ENCODE results near the gene KCNA1. TPM values are rescaled to one million over a fixed set of nuclear protein-coding genes. Genes with fewer than 3 reads are reported as not detected.

KCNA1 gene
- total RNA-seq, 2 experiments from 2014 or later, result not detected

- CTCF ChIA-PET, result interaction anchor here (2.0 kb wide), 1 partner anchor 35 kb away, joined by 6 read pairs; no protein-coding TSS in a partner anchor
- no peak for DNase-seq
These were observed 17.8 kb upstream of the KCNA1 start for GRCh38 chr12:4891866-4892265.

GRCh38 chr12:4892418-4892817 is 17.3 kb upstream of the KCNA1 start:
- POLR2A ChIA-PET, result no interaction called here
- DNase-seq, result no peak
- H3K4me3 Mint-ChIP-seq, result no peak overlapping the region
- peaks cover 35% of the 10 kb centered on the region for H3K27me3 Mint-ChIP-seq
- H3K4me1 Mint-ChIP-seq, result no peaks in the 10 kb centered on the region
- CTCF ChIA-PET, result interaction anchor here (2.0 kb wide), 1 partner anchor 35 kb away, joined by 6 read pairs; no protein-coding TSS in a partner anchor
- H3K27ac Mint-ChIP-seq, result no peak overlapping the region
- H3K36me3 Mint-ChIP-seq (ENCODE audit: low read depth), result no peaks in the 10 kb centered on the region
- H3K9me3 Mint-ChIP-seq, result no peaks in the 10 kb centered on the region

More at GRCh38 chr12:4891866-4892265, 17.8 kb upstream of the KCNA1 start:
- H3K9me3 Mint-ChIP-seq, result no peaks in the 10 kb centered on the region
- H3K27ac Mint-ChIP-seq, result no peak overlapping the region
- POLR2A ChIA-PET, result no interaction called here
- no peaks in the 10 kb centered on the region for H3K36me3 Mint-ChIP-seq (ENCODE audit: low read depth)
- H3K4me3 Mint-ChIP-seq, result no peak overlapping the region
- H3K27me3 Mint-ChIP-seq, result peaks cover 36% of the 10 kb centered on the region
- H3K4me1 Mint-ChIP-seq, result no peaks in the 10 kb centered on the region

GRCh38 chr12:4894019-4894418 is 15.7 kb upstream of the KCNA1 start:
- Mint-ChIP-seq H3K27ac (no peak overlapping the region), H3K27me3 (peaks cover 30% of the 10 kb centered on the region), H3K36me3 (ENCODE audit: low read depth) (no peaks in the 10 kb centered on the region), H3K9me3 (no peaks in the 10 kb centered on the region), H3K4me1 (no peaks in the 10 kb centered on the region), H3K4me3 (no peak overlapping the region)
- DNase-seq, result no peak
- ChIA-PET CTCF (interaction anchor here (2.0 kb wide), 1 partner anchor 37 kb away, joined by 6 read pairs; no protein-coding TSS in a partner anchor), POLR2A (no interaction called here)

GRCh38 chr12:4899364-4899763 is 10.3 kb upstream of the KCNA1 start:
- no peaks in the 10 kb centered on the region for H3K9me3 Mint-ChIP-seq
- H3K4me3 Mint-ChIP-seq, result no peak overlapping the region
- no peak for DNase-seq
- peaks cover 39% of the 10 kb centered on the region for H3K27me3 Mint-ChIP-seq
- H3K27ac Mint-ChIP-seq, result no peak overlapping the region
- ChIA-PET CTCF (no interaction called here), POLR2A (no interaction called here)
- H3K4me1 Mint-ChIP-seq, result no peaks in the 10 kb centered on the region
- no peaks in the 10 kb centered on the region for H3K36me3 Mint-ChIP-seq (ENCODE audit: low read depth)

- ChIA-PET POLR2A (no interaction called here), CTCF (interaction anchor here (1.9 kb wide), 1 partner anchor 43 kb away, joined by 4 read pairs; no protein-coding TSS in a partner anchor)
- Mint-ChIP-seq H3K4me1 (no peaks in the 10 kb centered on the region), H3K4me3 (no peak overlapping the region), H3K36me3 (ENCODE audit: low read depth) (no peaks in the 10 kb centered on the region), H3K9me3 (no peaks in the 10 kb centered on the region), H3K27me3 (peaks cover 41% of the 10 kb centered on the region), H3K27ac (no peak overlapping the region)
- no peak for DNase-seq
These were observed 9.4 kb upstream of the KCNA1 start for GRCh38 chr12:4900327-4900726.

- ChIA-PET POLR2A (interaction anchor here (0.6 kb wide), 1 partner anchor 108 kb away, joined by 4 read pairs; no protein-coding TSS in a partner anchor), CTCF (no interaction called here)
- no peaks in the 10 kb centered on the region for H3K9me3 Mint-ChIP-seq
- no peak for DNase-seq
- peaks cover 11% of the 10 kb centered on the region for H3K4me1 Mint-ChIP-seq
- H3K27ac Mint-ChIP-seq, result no peak overlapping the region
- no peaks in the 10 kb centered on the region for H3K36me3 Mint-ChIP-seq (ENCODE audit: low read depth)
- no peak overlapping the region for H3K4me3 Mint-ChIP-seq
- peaks cover 31% of the 10 kb centered on the region for H3K27me3 Mint-ChIP-seq
These were observed 4.4 kb upstream of the KCNA1 start for GRCh38 chr12:4905316-4905715.

- peak overlapping the region; percentile 40 for H3K4me3 Mint-ChIP-seq
- no peak overlapping the region for H3K27ac Mint-ChIP-seq
- CTCF ChIA-PET, result interaction anchor here (1.6 kb wide), 1 partner anchor 51 kb away, joined by 4 read pairs; no protein-coding TSS in a partner anchor
- no peak for DNase-seq
- POLR2A ChIA-PET, result no interaction called here
- peaks cover 18% of the 10 kb centered on the region for H3K4me1 Mint-ChIP-seq
- no peaks in the 10 kb centered on the region for H3K36me3 Mint-ChIP-seq (ENCODE audit: low read depth)
- H3K9me3 Mint-ChIP-seq, result no peaks in the 10 kb centered on the region
- peaks cover 38% of the 10 kb centered on the region for H3K27me3 Mint-ChIP-seq
These were observed 858 bp upstream of the KCNA1 start for GRCh38 chr12:4908684-4909409.

- no peaks in the 10 kb centered on the region for H3K36me3 Mint-ChIP-seq (ENCODE audit: low read depth)
- peak overlapping the region; percentile 40 for H3K4me3 Mint-ChIP-seq
- no peaks in the 10 kb centered on the region for H3K9me3 Mint-ChIP-seq
- peaks cover 18% of the 10 kb centered on the region for H3K4me1 Mint-ChIP-seq
- ChIA-PET CTCF (interaction anchor here (1.0 to 1.6 kb wide), 3 partner anchors 11 to 54 kb away, joined by 3 to 6 read pairs (median 4); no protein-coding TSS in a partner anchor), POLR2A (no interaction called here)
- peaks cover 40% of the 10 kb centered on the region for H3K27me3 Mint-ChIP-seq
- no peak for DNase-seq
- H3K27ac Mint-ChIP-seq, result no peak overlapping the region
These were observed 333 bp upstream of the KCNA1 start for GRCh38 chr12:4909410-4909733.

- Mint-ChIP-seq H3K27me3 (peaks cover 47% of the 10 kb centered on the region), H3K27ac (no peak overlapping the region), H3K4me1 (peaks cover 18% of the 10 kb centered on the region), H3K36me3 (ENCODE audit: low read depth) (no peaks in the 10 kb centered on the region), H3K9me3 (no peaks in the 10 kb centered on the region), H3K4me3 (peak overlapping the region; percentile 79)
- ChIA-PET CTCF (interaction anchor here (1.0 to 1.5 kb wide), 4 partner anchors 13 to 55 kb away, joined by 3 to 6 read pairs (median 4); no protein-coding TSS in a partner anchor), POLR2A (no interaction called here)
- DNase-seq, result no peak
These were observed 1.0 kb downstream of the KCNA1 start for GRCh38 chr12:4910502-4911315.

GRCh38 chr12:4911316-4911994 is 1.8 kb downstream of the KCNA1 start:
- no peak overlapping the region for H3K27ac Mint-ChIP-seq
- POLR2A ChIA-PET, result no interaction called here
- H3K36me3 Mint-ChIP-seq (ENCODE audit: low read depth), result no peaks in the 10 kb centered on the region
- no peak for DNase-seq
- peaks cover 18% of the 10 kb centered on the region for H3K4me1 Mint-ChIP-seq
- CTCF ChIA-PET, result interaction anchor here (1.1 to 1.3 kb wide), 2 partner anchors 15 to 53 kb away, joined by 3 to 4 read pairs; no protein-coding TSS in a partner anchor
- peaks cover 49% of the 10 kb centered on the region for H3K27me3 Mint-ChIP-seq
- peak overlapping the region; percentile 30 for H3K4me3 Mint-ChIP-seq
- H3K9me3 Mint-ChIP-seq, result no peaks in the 10 kb centered on the region

- ChIA-PET CTCF (no interaction called here), POLR2A (no interaction called here)
- Mint-ChIP-seq H3K27ac (no peak overlapping the region), H3K4me3 (no peak overlapping the region), H3K36me3 (ENCODE audit: low read depth) (no peaks in the 10 kb centered on the region), H3K9me3 (no peaks in the 10 kb centered on the region), H3K4me1 (peaks cover 12% of the 10 kb centered on the region), H3K27me3 (peaks cover 69% of the 10 kb centered on the region)
- no peak for DNase-seq
These were observed 5.0 kb downstream of the KCNA1 start for GRCh38 chr12:4914720-4915119.

- POLR2A ChIA-PET, result no interaction called here
- Mint-ChIP-seq H3K4me1 (peaks cover 5% of the 10 kb centered on the region), H3K27ac (no peak overlapping the region), H3K27me3 (peaks cover 66% of the 10 kb centered on the region), H3K36me3 (ENCODE audit: low read depth) (no peaks in the 10 kb centered on the region), H3K9me3 (no peaks in the 10 kb centered on the region), H3K4me3 (no peak overlapping the region)
- CTCF ChIA-PET, result no interaction called here
- DNase-seq, result no peak
These were observed 6.0 kb downstream of the KCNA1 start for GRCh38 chr12:4915752-4916151.
